Aorta (tissue), 5 donors: Measurements from ENCODE around the gene PMVK. TPM values are rescaled to one million over a fixed set of nuclear protein-coding genes. Genes with fewer than 3 reads are reported as not detected.

Experiments used
- ATAC-seq: fragments of 200-7000 bp; cut with Tn5 transposase; one replicate; pipeline ENCODE4 v1.9.1; 2022; ENCODE audit warnings: moderate library complexity; ENCODE audit not compliant: low FRiP score
- DNase-seq, 2 donors: peaks; one replicate each; pipeline ENCODE4 v3.0.0-alpha.2; 2020
- H3K27ac ChIP-seq, 2 donors: one replicate each; pipeline ENCODE4 v1.5.1; 2013; ENCODE audit warnings: low read length in 2 of 2, mild to moderate bottlenecking in 2 of 2, moderate library complexity in 2 of 2, control low read depth in 1 of 2, inconsistent platforms in 1 of 2, low read depth in 1 of 2
- H3K27me3 ChIP-seq, 2 donors: one replicate each; pipeline ENCODE4 v1.6.1; 2013; ENCODE audit warnings: control low read depth in 1 of 2, low read length in 1 of 2, mild to moderate bottlenecking in 1 of 2, moderate library complexity in 1 of 2; ENCODE audit not compliant: insufficient read depth in 2 of 2, control insufficient read depth in 1 of 2
- H3K36me3 ChIP-seq, 2 donors: one replicate each; pipeline ENCODE4 v1.6.1; 2013; ENCODE audit warnings: control low read depth in 1 of 2, low read length in 1 of 2, mild to moderate bottlenecking in 1 of 2; ENCODE audit not compliant: insufficient read depth in 2 of 2, control insufficient read depth in 1 of 2
- H3K4me1 ChIP-seq, 2 donors: one replicate each; pipeline ENCODE4 v1.6.1; 2013; ENCODE audit warnings: low read length in 2 of 2, control low read depth in 1 of 2, mild to moderate bottlenecking in 1 of 2, moderate library complexity in 1 of 2; ENCODE audit not compliant: insufficient read depth in 2 of 2, control insufficient read depth in 1 of 2
- H3K4me3 ChIP-seq, 2 donors: one replicate each; pipeline ENCODE4 v1.5.1; 2013; ENCODE audit warnings: low read length in 2 of 2, control low read depth in 1 of 2, mild to moderate bottlenecking in 1 of 2
- H3K9me3 ChIP-seq: one replicate; pipeline ENCODE4 v1.6.1; 2013; ENCODE audit warnings: mild to moderate bottlenecking, low read length; ENCODE audit not compliant: control insufficient read depth
- WGBS, 2 donors: extraction: QIAGEN DNeasy Blood & Tissue Kit; methylation state at CpG; one replicate each; pipeline ENCODE4 v1.1.7; 2013; 5-methylcytosine and 5-hydroxymethylcytosine counted together
- intact Hi-C, 2 donors: fragments of 100-400 bp; cut with DNase I; formaldehyde crosslinking; loops; one replicate each; pipeline versions ENCODE4 v1.14.2 to v1.15.0; 2022
- polyA plus RNA-seq, 2 donors: library from polyadenylated mRNA; stranded (reverse); fragments of 200-250 nt; gene quantifications; one replicate each; pipeline ENCODE4 v1.2.3, GENCODE V29; 2013
- total RNA-seq, 2 donors: library from RNA; stranded (reverse); fragmentation: NEBNext Ultra II Directional; extraction: Animal tissue kit (Norgen Biotek cat#: 25700); gene quantifications; one replicate each; pipeline ENCODE4 v1.2.1, GENCODE V29; 2021
- donor health status: healthy with polysubstance abuse.
- donor health status: Bipolar disorder and iron deficiency.
- donor health status: DM: no; HTN: no; CAD: no.
- donor health status: DM: no; HTN: no; CAD: no.
- donor health status: DM: yes; HTN: yes; CAD: no.

PMVK gene
- total and polyA plus RNA-seq, 4 donors = 21.9 to 52.7 (median 33.8) TPM

DNA sequence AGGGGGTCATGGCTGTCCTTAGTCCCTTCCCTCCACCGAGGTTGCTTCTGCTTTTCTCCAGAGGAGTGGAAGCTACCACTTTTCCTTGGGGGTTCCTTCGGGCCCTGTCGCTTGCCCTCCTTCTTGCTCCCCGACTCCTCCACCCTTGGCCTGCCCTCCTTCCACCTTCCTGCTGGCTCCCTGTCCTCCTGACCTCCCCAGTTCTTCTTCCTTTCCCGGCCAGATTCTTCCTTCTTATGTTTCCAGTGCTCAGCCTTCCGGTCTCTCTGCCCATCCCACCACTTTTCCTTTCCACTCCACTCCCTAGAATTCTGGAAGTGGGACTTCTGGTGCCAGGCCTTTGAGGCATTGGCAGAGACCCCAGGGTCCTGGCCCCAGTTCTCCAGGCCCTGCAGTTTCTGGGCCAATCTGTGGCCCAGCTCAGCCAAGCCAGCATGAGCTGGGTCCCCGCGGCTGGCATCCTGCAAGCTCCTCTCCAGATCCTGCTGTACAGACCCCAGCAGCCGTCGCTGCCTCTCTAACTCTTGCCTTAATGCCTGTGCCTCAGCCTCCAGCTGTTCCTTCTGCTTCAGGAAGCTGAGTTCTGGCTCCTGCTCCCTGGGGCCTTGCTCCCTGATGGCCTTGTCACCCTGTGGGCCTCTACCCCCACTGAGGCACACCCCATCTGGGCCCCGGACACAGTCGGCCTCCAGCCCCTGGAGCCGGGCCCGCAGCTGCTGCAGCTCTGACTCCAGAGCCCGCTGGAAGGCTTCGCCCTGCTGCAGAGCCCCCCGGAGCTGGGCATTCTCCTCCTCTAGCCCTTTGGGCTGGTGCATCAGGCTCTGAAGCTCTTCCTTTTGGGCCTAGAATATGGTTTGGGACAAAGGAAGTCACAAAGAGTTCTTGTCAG is 9.7 kb upstream of the PMVK start:
- no peak overlapping the region for H3K27ac ChIP-seq
- intact Hi-C loops = no loop called here
- H3K27me3 ChIP-seq = no peaks in the 10 kb centered on the region
- ATAC-seq (no peak), DNase-seq (no peak)
- H3K36me3 ChIP-seq = no peaks in the 10 kb centered on the region
- H3K9me3 ChIP-seq = no peaks in the 10 kb centered on the region
- no peaks in the 10 kb centered on the region for H3K4me1 ChIP-seq
- 39 to 65% methylated on average over 17 of the region's 17 CpGs for WGBS, 2 donors
- H3K4me3 ChIP-seq = no peak overlapping the region

DNA sequence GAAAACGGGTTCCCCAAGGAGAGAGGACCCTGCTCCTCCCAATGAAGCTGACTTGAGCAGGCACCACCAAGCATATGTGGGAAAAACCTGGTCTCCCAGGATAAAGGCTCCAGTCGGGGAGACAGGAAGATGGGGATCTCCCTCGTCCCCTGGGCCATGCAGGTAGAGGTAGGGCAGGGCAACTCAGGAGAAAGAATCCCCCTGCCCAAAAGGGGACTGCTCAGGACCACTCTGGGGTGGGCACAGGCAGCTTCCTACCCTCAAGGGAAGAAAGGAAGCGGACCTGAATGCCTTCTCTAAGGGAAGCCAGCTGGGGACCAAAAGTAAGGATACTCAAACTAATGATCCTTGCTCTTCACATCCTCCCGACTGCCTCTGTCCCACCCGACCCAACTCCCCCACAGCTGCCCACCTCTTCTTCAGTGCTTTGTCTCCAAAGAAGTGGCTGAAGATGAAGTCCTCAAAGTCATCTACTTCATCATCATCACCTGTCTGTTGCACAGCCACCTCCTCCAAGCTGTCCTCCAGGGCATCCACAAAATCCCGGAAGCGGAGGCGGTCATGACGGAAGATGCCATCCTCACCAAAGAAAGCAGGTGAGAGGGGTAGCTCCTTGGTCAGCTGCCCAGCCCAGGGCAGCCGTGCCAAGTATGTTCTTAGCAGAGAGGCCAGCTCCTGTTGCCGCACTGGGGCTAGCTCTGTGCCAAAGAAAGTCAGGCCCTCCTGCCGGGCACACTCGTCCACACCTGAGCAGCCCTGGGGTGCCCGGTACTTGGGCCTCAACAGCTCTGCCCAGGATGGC is 8.8 kb upstream of the PMVK start:
- Histone ChIP-seq H3K27ac (no peak overlapping the region), H3K9me3 (no peaks in the 10 kb centered on the region), H3K4me3 (no peak overlapping the region), H3K27me3 (no peaks in the 10 kb centered on the region), H3K4me1 (no peaks in the 10 kb centered on the region), H3K36me3 (no peaks in the 10 kb centered on the region)
- ATAC-seq (no peak), DNase-seq (no peak)
- intact Hi-C loops = no loop called here
- WGBS, 2 donors = 71 to 73% methylated on average over 15 of the region's 15 CpGs

DNA sequence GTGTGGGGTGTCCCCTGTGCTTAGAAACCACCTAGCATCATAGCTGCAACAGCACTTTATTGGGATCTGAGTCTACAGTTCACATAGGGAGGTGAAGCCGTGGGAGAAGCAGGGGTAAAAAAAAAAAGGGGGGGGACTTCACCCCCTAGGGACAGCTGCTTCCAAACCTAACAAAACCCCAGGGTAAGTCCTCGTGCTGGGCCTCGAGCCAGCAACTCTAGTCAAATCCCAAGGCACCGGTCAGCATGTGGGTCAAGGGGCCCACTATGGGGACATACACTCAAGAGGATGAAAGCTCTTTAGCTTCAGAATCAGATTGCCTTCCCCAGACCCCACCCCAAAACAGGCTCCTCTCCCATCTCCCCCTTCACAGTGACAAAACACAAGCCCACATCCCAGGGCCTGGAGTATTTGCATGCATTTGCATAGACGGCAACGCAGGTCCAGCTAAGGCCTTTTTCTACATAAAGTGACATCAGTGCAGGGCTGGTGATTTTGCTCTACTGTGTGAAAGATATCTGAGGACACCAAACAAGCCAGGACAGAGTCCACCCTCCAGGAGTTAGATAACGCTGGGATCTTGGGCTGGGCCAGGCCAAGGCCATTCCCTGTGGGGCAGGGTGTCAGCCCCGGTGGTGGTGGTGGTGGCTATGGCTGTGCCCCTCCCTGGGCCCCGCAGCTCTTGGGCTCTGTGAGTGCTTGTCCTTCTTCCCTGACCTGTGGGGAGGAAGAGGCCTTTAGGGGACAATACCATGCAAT is 8.1 kb upstream of the PMVK start:
- ATAC-seq = no peak

DNA sequence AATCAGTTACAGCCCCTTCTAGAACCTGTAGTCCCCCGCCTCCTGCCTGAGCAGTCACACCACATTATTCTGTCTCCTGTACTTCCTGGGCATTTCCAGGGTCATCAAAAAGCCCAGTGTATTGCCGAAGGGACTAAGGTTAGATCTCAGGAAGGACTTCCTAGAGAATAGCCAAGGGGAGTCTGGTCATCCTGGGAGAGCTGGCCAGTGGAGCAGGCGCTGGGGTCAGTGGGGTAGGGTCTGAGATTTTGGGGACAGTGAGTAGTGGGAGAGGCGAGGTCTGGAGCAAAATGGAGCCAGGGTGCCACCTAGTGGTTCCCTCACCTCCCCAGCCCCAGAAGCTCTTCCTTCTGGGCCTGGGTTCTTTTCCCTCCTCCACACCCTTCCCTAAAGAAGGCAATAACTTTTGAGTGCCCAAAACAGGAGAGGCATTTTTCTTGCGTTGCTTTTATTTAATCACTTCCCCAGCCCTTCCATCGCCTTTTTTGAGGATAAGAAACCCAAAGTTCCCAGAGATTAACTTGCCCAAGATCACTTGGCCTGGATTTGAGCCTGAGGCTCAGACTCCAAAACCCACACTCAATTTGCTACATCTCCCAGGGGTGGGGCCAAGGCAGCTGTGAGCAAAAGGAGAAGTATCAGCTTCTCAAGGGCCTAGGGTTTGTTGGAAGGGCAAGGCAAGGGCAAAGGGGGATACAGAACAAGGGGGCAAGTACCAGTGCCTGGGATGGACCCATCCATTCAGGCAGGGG is 7.3 kb upstream of the PMVK start:
- ATAC-seq (no peak), DNase-seq (no peak)
- 53 to 55% methylated on average over 6 of the region's 6 CpGs for WGBS, 2 donors
- H3K27ac ChIP-seq = no peak overlapping the region
- no peaks in the 10 kb centered on the region for H3K36me3 ChIP-seq
- intact Hi-C loops = no loop called here
- H3K9me3 ChIP-seq = no peaks in the 10 kb centered on the region
- no peak overlapping the region for H3K4me3 ChIP-seq
- no peaks in the 10 kb centered on the region for H3K27me3 ChIP-seq
- no peaks in the 10 kb centered on the region for H3K4me1 ChIP-seq

More for the DNA sequence above, 8.1 kb upstream of the PMVK start:
- no peak overlapping the region for H3K4me3 ChIP-seq
- no peak overlapping the region for H3K27ac ChIP-seq
- DNase-seq = no peak
- intact Hi-C loops = no loop called here
- 18 to 27% methylated on average over 9 of the region's 9 CpGs for WGBS, 2 donors
- H3K4me1 ChIP-seq = no peaks in the 10 kb centered on the region
- H3K27me3 ChIP-seq = no peaks in the 10 kb centered on the region
- H3K36me3 ChIP-seq = no peaks in the 10 kb centered on the region
- no peaks in the 10 kb centered on the region for H3K9me3 ChIP-seq

DNA sequence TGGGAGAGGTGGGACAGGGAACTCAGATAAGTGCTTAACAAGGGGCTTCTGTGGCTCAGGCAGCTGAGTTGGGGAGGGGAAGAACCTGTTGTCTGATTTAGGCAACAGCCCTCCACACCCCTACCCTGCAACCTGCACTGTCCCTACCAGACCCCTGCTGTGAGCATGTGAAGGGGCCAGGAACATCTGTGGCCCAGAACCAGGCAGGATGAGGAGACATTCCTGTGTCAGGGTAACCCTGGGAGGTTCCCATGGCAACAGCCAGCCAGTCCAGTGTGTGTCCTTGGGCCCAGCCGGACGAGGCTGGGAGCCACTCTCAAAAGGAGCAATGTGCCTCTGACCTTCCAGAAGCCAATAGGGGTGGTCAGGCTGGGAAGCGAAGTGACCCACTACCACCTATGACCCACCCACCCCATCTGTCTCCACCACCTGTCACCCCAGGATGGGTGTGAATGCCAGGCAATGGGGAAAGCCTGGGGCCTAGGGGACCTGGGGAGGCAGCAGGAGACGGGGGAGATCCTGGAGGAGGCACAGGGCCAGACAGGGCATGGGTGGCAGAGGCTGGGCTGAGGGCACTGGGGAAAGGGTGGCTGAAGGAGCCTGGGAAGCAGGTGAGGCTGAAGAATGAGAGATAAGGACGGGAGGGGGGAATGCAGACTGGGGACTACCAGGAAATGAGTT is 5.0 kb upstream of the PMVK start:
- Histone ChIP-seq H3K4me3 (no peak overlapping the region), H3K27me3 (no peaks in the 10 kb centered on the region), H3K9me3 (no peaks in the 10 kb centered on the region), H3K27ac (no peak overlapping the region), H3K36me3 (no peaks in the 10 kb centered on the region), H3K4me1 (no peaks in the 10 kb centered on the region)
- no peak for ATAC-seq
- intact Hi-C loops = no loop called here
- WGBS, 2 donors = 58 to 59% methylated on average over 5 of the region's 5 CpGs
- DNase-seq = no peak

DNA sequence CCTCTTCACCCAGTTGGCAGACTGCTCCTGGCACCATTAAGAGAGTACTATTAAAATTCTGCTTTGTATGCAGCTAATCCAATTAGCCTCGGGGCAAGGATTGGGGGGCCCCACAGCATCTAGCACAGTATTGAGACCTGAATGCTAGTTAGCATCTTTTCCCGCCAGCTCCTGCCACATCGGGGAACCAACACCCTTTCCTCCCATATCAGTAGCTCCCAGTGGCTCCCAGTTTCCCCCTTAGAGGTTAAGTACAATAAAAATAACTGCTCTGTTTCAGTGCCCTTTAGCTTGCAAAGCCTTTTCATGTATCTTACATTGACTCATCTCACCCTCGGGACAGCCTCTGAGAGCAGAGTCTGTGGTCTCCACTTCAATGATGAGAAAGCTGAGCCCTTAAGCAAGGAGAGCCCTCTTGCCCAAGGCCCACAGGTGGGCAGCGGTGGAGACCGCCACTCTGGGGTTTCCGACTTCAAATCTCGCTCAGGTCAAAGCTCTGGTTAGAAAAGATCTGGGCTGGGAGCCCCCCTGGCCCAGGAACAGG is 4.2 kb upstream of the PMVK start:
- DNase-seq = no peak
- Histone ChIP-seq H3K9me3 (no peaks in the 10 kb centered on the region), H3K27me3 (no peaks in the 10 kb centered on the region), H3K4me1 (no peaks in the 10 kb centered on the region), H3K27ac (no peak overlapping the region), H3K36me3 (no peaks in the 10 kb centered on the region), H3K4me3 (no peak overlapping the region)
- WGBS, 2 donors = 84 to 87% methylated on average over 8 of the region's 8 CpGs
- intact Hi-C loops = no loop called here
- no peak for ATAC-seq

DNA sequence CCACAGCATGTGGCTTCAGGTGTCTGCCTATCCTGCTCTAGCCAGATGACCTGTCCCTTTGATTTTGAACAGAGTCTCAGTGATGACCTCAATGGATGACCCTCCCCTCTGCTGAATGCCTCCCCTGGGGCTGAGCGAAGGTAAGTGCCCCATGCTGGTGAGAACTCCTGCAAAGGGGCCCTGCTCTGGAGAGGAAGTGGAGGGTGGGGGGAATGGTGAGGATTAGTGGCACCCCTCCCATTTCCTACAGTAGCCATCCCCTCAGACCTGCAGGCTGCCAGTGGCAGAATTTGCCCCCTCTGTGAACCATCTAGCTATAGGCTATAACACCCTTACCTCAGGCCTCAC is 3.7 kb upstream of the PMVK start:
- Histone ChIP-seq H3K27ac (no peak overlapping the region), H3K36me3 (no peaks in the 10 kb centered on the region)

More for the DNA sequence above, 3.7 kb upstream of the PMVK start:
- H3K4me1 ChIP-seq = no peaks in the 10 kb centered on the region
- no peaks in the 10 kb centered on the region for H3K27me3 ChIP-seq
- no peak for ATAC-seq
- no peak for DNase-seq
- intact Hi-C loops = no loop called here
- H3K9me3 ChIP-seq = no peaks in the 10 kb centered on the region
- no peak overlapping the region for H3K4me3 ChIP-seq
- WGBS, 2 donors = 87 to 95% methylated on average over 1 of the region's 1 CpG
